HL-60 (cell line): ENCODE data around the gene CSNK1A1.

Experiments
- CTCF ChIP-seq: IDR thresholded peaks from one replicate; pipeline ENCODE4 v1.5.1; 2011; ENCODE audit warnings: low read length, control low read depth, inconsistent platforms; ENCODE audit not compliant: insufficient read depth
- POLR2AphosphoS5 ChIP-seq: IDR thresholded peaks from 2 replicates; pipeline ENCODE4 v1.6.1; 2012; ENCODE audit warnings: low read depth
- SPI1 ChIP-seq: IDR thresholded peaks from 2 replicates; pipeline ENCODE4 v1.6.1; 2012; ENCODE audit warnings: low read depth, mild to moderate bottlenecking, borderline replicate concordance

GRCh38 chr5:149599375-149599774 is 48.1 kb upstream of the CSNK1A1 start:
- TF ChIP-seq CTCF (no peak), POLR2AphosphoS5 (no peak), SPI1 (no peak)
